K562 (cell line): ENCODE results near the gene DNAJB6. TPM values are rescaled to one million over a fixed set of nuclear protein-coding genes. Genes with fewer than 3 reads are reported as not detected.

Experiments
- CTCFL ChIP-seq: IDR thresholded peaks from 2 replicates; pipeline ENCODE4 v1.6.1; 2011; ENCODE audit warnings: borderline replicate concordance, low read depth, mild to moderate bottlenecking, moderate library complexity, low read length; ENCODE audit not compliant: insufficient read depth, poor library complexity, severe bottlenecking
- MITF ChIP-seq: IDR thresholded peaks from 2 replicates; pipeline ENCODE4 v1.6.1; 2014; ENCODE audit warnings: antibody characterized with exemption
- polyA plus RNA-seq, 8 experiments: library from polyadenylated mRNA; depleted of rRNA in 4 of 8; stranded (reverse) in 5 of 8; unstranded in 3 of 8; fragments of >200 nt; fragmentation: Nextera tagmentation in 2 of 8; fragmentation: Illumina TruSeq in 1 of 8; extraction: Ambion mirVana in 2 of 8; extraction: Trizol in 1 of 8; gene quantifications; 2 replicates each; pipeline versions ENCODE4 v1.2.1 to v1.2.3, GENCODE V29; 2011 to 2014; ENCODE audit warnings: inconsistent platforms in 1 of 8, missing spikeins in 1 of 8
- total RNA-seq, 7 experiments: library from RNA; depleted of rRNA in 6 of 7; stranded (reverse); fragments of >200 nt in 6 of 7; fragmentation: Illumina TruSeq in 2 of 7; extraction: Trizol in 2 of 7; gene quantifications; 2 replicates each; pipeline versions ENCODE4 v1.2.1 to v1.2.3, GENCODE V29; 2011 to 2021; ENCODE audit warnings: low replicate concordance in 1 of 7

DNAJB6 gene
- total and polyA plus RNA-seq, 9 of the 15 experiments (the other 6 are each of a cell fraction or from before 2014, with no cell fraction given), result 84.5 to 158 (median 135) TPM

- TF ChIP-seq CTCFL (no peak), MITF (no peak)
- TF ChIP-seq, all 486 proteins: peak for 4
Measured at GRCh38 chr7:157397036-157397720, 60.4 kb downstream of the DNAJB6 start (continued).
